H1 (cell line): Measurements from ENCODE around the gene STX4. TPM values are rescaled to one million over a fixed set of nuclear protein-coding genes. Genes with fewer than 3 reads are reported as not detected.

Source experiments
- CTCF ChIA-PET: fragments of 300-600 bp; sonication (Branson Sonifier 250); formaldehyde crosslinking; loops from one replicate; lab custom pipeline; 2021; ENCODE audit not compliant: partially characterized antibody; lab: Charles Lee
- POLR2A ChIA-PET: fragments of 300-600 bp; sonication (Branson Sonifier 250); formaldehyde crosslinking; loops from one replicate; lab custom pipeline; 2021; ENCODE audit warnings: inconsistent platforms; ENCODE audit not compliant: partially characterized antibody; lab: Charles Lee
- DNase-seq, 2 experiments: peaks; one replicate each; pipeline versions ENCODE4 v3.0.0 to v3.0.0-alpha.2; 2010 to 2022; ENCODE audit warnings: low spot score in 2 of 2, low read depth in 1 of 2, mixed read lengths in 1 of 2
- FAIRE-seq: peaks from 2 replicates; lab custom pipeline; 2011; peaks lifted over from hg19 to GRCh38; lab: Jason Lieb, UNC
- H2AFZ ChIP-seq: 2 replicates; pipeline ENCODE4 v1.8.1; 2012; ENCODE audit warnings: low read length, inconsistent platforms
- H2AK5ac ChIP-seq: 2 replicates; pipeline ENCODE4 v1.6.1; 2013; ENCODE audit warnings: low read depth, low read length
- H2BK120ac ChIP-seq: replicated peaks from 2 replicates; pipeline ENCODE3; 2013; ENCODE audit warnings: low read depth, low read length, inconsistent platforms
- H2BK12ac ChIP-seq: 2 replicates; pipeline ENCODE4 v1.6.1; 2013; ENCODE audit warnings: low read depth, low read length
- H2BK15ac ChIP-seq: 2 replicates; pipeline ENCODE4 v1.6.1; 2013; ENCODE audit warnings: low read length
- H2BK20ac ChIP-seq: 2 replicates; pipeline ENCODE4 v1.6.1; 2013; ENCODE audit warnings: low read length
- H2BK5ac ChIP-seq: 2 replicates; pipeline ENCODE4 v1.6.1; 2013; ENCODE audit warnings: low read depth, low read length
- H3K14ac ChIP-seq: 2 replicates; pipeline ENCODE4 v1.6.1; 2013; ENCODE audit warnings: inconsistent platforms; ENCODE audit not compliant: insufficient read length
- H3K18ac ChIP-seq: 2 replicates; pipeline ENCODE4 v1.6.1; 2013; ENCODE audit warnings: low read length; ENCODE audit errors: extremely low read depth
- H3K23ac ChIP-seq: 2 replicates; pipeline ENCODE4 v1.6.1; 2013; ENCODE audit warnings: inconsistent platforms; ENCODE audit not compliant: insufficient read length
- H3K23me2 ChIP-seq: 2 replicates; pipeline ENCODE4 v1.6.1; 2013; ENCODE audit warnings: low read depth, low read length
- H3K27ac ChIP-seq: 2 replicates; pipeline ENCODE4 v1.6.1; 2011; ENCODE audit warnings: low read depth, low read length, inconsistent platforms
- H3K27me3 ChIP-seq, 4 experiments: replicated peaks in 1 of 4; 1 replicate in 1 of 4; 2 replicates in 3 of 4; pipeline versions ENCODE4 v1.6.1 to v1.8.1; 2011 to 2013; ENCODE audit warnings: low read length in 3 of 4, mild to moderate bottlenecking in 3 of 4, inconsistent platforms in 2 of 4, mixed read lengths in 2 of 4, moderate library complexity in 1 of 4; ENCODE audit not compliant: control insufficient read depth in 3 of 4, insufficient read depth in 3 of 4; ENCODE audit errors: extremely low read depth in 1 of 4
- H3K36me3 ChIP-seq, 4 experiments: 2 replicates each; pipeline versions ENCODE4 v1.6.1 to v1.8.1; 2011 to 2013; ENCODE audit warnings: mild to moderate bottlenecking in 4 of 4, low read length in 3 of 4, moderate library complexity in 2 of 4, control low read depth in 1 of 4, inconsistent platforms in 1 of 4; ENCODE audit not compliant: insufficient read depth in 4 of 4, control insufficient read depth in 2 of 4
- H3K4ac ChIP-seq: replicated peaks from 2 replicates; pipeline ENCODE3; 2013; ENCODE audit warnings: low read length, low read depth, mixed read lengths, inconsistent platforms; ENCODE audit not compliant: insufficient read length
- H3K4me1 ChIP-seq, 4 experiments: replicated peaks in 1 of 4; 1 replicate in 1 of 4; 2 replicates in 3 of 4; pipeline versions ENCODE4 v1.6.1 to v1.8.1; 2011 to 2013; ENCODE audit warnings: low read length in 3 of 4, inconsistent platforms in 2 of 4, mixed read lengths in 1 of 4; ENCODE audit not compliant: insufficient read depth in 4 of 4, control insufficient read depth in 3 of 4
- H3K4me2 ChIP-seq, 2 experiments: 2 replicates each; pipeline versions ENCODE4 v1.6.1 to v1.8.1; 2011 to 2013; ENCODE audit warnings: low read depth in 2 of 2, low read length in 2 of 2, control low read depth in 1 of 2, inconsistent platforms in 1 of 2, mild to moderate bottlenecking in 1 of 2; ENCODE audit not compliant: insufficient read depth in 1 of 2
- H3K4me3 ChIP-seq, 4 experiments: fragments of 200-600, 300-600 bp in 1 of 4; sonication (generic), shearing (Covaris generic), sonication (Bioruptor Twin) in 1 of 4; 2 replicates each; pipeline versions ENCODE4 v1.5.1 to v1.8.1; 2011 to 2016; ENCODE audit warnings: low read length in 4 of 4, low read depth in 3 of 4, control low read depth in 2 of 4, inconsistent platforms in 2 of 4, mild to moderate bottlenecking in 2 of 4, mixed read lengths in 1 of 4, moderate library complexity in 1 of 4; ENCODE audit not compliant: insufficient read depth in 2 of 4; ENCODE audit errors: extremely low read depth in 1 of 4
- H3K56ac ChIP-seq: replicated peaks from 2 replicates; pipeline ENCODE3; 2013; ENCODE audit warnings: low read depth, mild to moderate bottlenecking, mixed read lengths, low read length, inconsistent platforms; ENCODE audit not compliant: insufficient read length
- H3K79me1 ChIP-seq: 2 replicates; pipeline ENCODE4 v1.6.1; 2013; ENCODE audit warnings: low read depth, low read length, control low read depth
- H3K79me2 ChIP-seq, 2 experiments: 2 replicates each; pipeline versions ENCODE4 v1.6.1 to v1.8.1; 2012 to 2013; ENCODE audit warnings: low read length in 2 of 2, mild to moderate bottlenecking in 2 of 2, inconsistent platforms in 1 of 2; ENCODE audit not compliant: insufficient read depth in 2 of 2, control insufficient read depth in 1 of 2
- H3K9ac ChIP-seq, 4 experiments: replicated peaks in 1 of 4; 1 replicate in 1 of 4; 2 replicates in 3 of 4; pipeline versions ENCODE4 v1.6.1 to v1.8.1; 2011 to 2013; ENCODE audit warnings: low read depth in 3 of 4, low read length in 3 of 4, control low read depth in 2 of 4, mild to moderate bottlenecking in 2 of 4, moderate library complexity in 2 of 4, inconsistent platforms in 1 of 4; ENCODE audit errors: extremely low read depth in 1 of 4
- H3K9me3 ChIP-seq, 2 experiments: 2 replicates each; pipeline versions ENCODE4 v1.6.1 to v1.8.1; 2012 to 2013; ENCODE audit warnings: mild to moderate bottlenecking in 2 of 2, moderate library complexity in 2 of 2, control low read depth in 1 of 2, inconsistent platforms in 1 of 2, low read depth in 1 of 2, low read length in 1 of 2, mixed read lengths in 1 of 2; ENCODE audit not compliant: insufficient read depth in 2 of 2
- H4K20me1 ChIP-seq, 2 experiments: replicated peaks in 1 of 2; 2 replicates each; pipeline versions ENCODE3 to v1.8.1; 2011 to 2013; ENCODE audit warnings: inconsistent platforms in 2 of 2, low read length in 2 of 2, mild to moderate bottlenecking in 1 of 2; ENCODE audit not compliant: insufficient read depth in 2 of 2, control insufficient read depth in 1 of 2
- H4K5ac ChIP-seq: 2 replicates; pipeline ENCODE4 v1.6.1; 2013; ENCODE audit warnings: low read length, low read depth, mixed read lengths, inconsistent platforms; ENCODE audit not compliant: insufficient read length
- H4K8ac ChIP-seq: 2 replicates; pipeline ENCODE4 v1.8.0; 2013; ENCODE audit warnings: mild to moderate bottlenecking, moderate library complexity, low read length, inconsistent platforms; ENCODE audit not compliant: insufficient read depth; ENCODE audit errors: extremely low read depth
- H4K91ac ChIP-seq: replicated peaks from 2 replicates; pipeline ENCODE3; 2013; ENCODE audit warnings: low read length, mixed read lengths, inconsistent platforms; ENCODE audit not compliant: insufficient read length
- CREB1 ChIP-seq: IDR thresholded peaks from 2 replicates; pipeline ENCODE4 v1.6.1; 2012; ENCODE audit warnings: inconsistent platforms
- EP300 ChIP-seq, 2 experiments: IDR thresholded peaks; 1 replicate in 1 of 2; 2 replicates in 1 of 2; pipeline ENCODE4 v1.6.1; 2011 to 2012; ENCODE audit warnings: low read depth in 2 of 2, low read length in 2 of 2, mild to moderate bottlenecking in 2 of 2, borderline replicate concordance in 1 of 2, inconsistent platforms in 1 of 2, moderate library complexity in 1 of 2
- GABPA ChIP-seq: IDR thresholded peaks from 2 replicates; pipeline ENCODE4 v1.6.1; 2011; ENCODE audit warnings: mild to moderate bottlenecking, low read length, moderate library complexity, borderline replicate concordance; ENCODE audit not compliant: insufficient read depth
- HDAC2 ChIP-seq, 2 experiments: fragments of 300-600 bp in 1 of 2; sonication (generic) in 1 of 2; IDR thresholded peaks; 2 replicates each; pipeline ENCODE4 v1.6.1; 2011 to 2012; ENCODE audit warnings: low read depth in 2 of 2, low read length in 2 of 2, mild to moderate bottlenecking in 2 of 2, moderate library complexity in 2 of 2, borderline replicate concordance in 1 of 2, inconsistent platforms in 1 of 2
- POLR2A ChIP-seq, 2 experiments: IDR thresholded peaks; 1 replicate in 1 of 2; 2 replicates in 1 of 2; pipeline ENCODE4 v1.6.1; 2011; ENCODE audit warnings: low read depth in 2 of 2, low read length in 2 of 2, mild to moderate bottlenecking in 2 of 2; ENCODE audit errors: control extremely low read depth in 1 of 2
- POU5F1 ChIP-seq: IDR thresholded peaks from 2 replicates; pipeline ENCODE4 v1.6.1; 2011; ENCODE audit warnings: low read depth, mild to moderate bottlenecking, low read length, moderate library complexity
- ZNF274 ChIP-seq: IDR thresholded peaks from 2 replicates; pipeline ENCODE4 v1.7.0; 2012; ENCODE audit warnings: low read length, borderline replicate concordance; ENCODE audit errors: extremely low read depth
- WGBS, 2 experiments: shearing (Covaris generic) in 1 of 2; methylation state at CpG; one replicate each; pipeline versions ENCODE4 v1.1.6 to v1.1.7; 2013 to 2015; ENCODE audit warnings: low lambda C conversion rate in 2 of 2, mixed read lengths in 2 of 2, inconsistent platforms in 1 of 2, low coverage in 1 of 2, missing lambda C conversion rate in 1 of 2; ENCODE audit not compliant: insufficient replicate concordance in 2 of 2, insufficient coverage in 1 of 2, insufficient read length in 1 of 2; ENCODE audit errors: extremely low coverage in 1 of 2, missing lambda C conversion rate in 1 of 2; 5-methylcytosine and 5-hydroxymethylcytosine counted together
- polyA plus RNA-seq, 7 experiments: library from polyadenylated mRNA; depleted of rRNA in 3 of 7; stranded (reverse) in 5 of 7; unstranded in 2 of 7; fragments of >200 nt in 5 of 7; fragments of 200-250 nt in 2 of 7; gene quantifications; 1 replicate in 5 of 7; 2 replicates in 1 of 7; 4 replicates in 1 of 7; pipeline versions ENCODE4 v1.2.1 to v1.2.3, GENCODE V29; 2011 to 2013; ENCODE audit warnings: missing spikeins in 2 of 7, mixed read lengths in 2 of 7
- total RNA-seq: library from RNA; stranded (reverse); fragmentation: NEBNext Ultra II Directional; extraction: Animal tissue kit (Norgen Biotek cat#: 25700); gene quantifications from 2 replicates; pipeline ENCODE4 v1.2.1, GENCODE V29; 2021
- TF ChIP-seq, protein P1 (sequence below), 3 experiments: IDR thresholded peaks; 1 replicate in 2 of 3; 2 replicates in 1 of 3; pipeline versions ENCODE4 v1.5.1 to v1.6.1; 2011; ENCODE audit warnings: low read length in 3 of 3, mild to moderate bottlenecking in 3 of 3, inconsistent platforms in 2 of 3, low read depth in 1 of 3, moderate library complexity in 1 of 3; ENCODE audit not compliant: insufficient read depth in 1 of 3; ENCODE audit errors: control extremely low read depth in 1 of 3

The STX4 gene
- total and polyA plus RNA-seq, 2 of the 8 experiments (the other 6 are each of a cell fraction or from before 2014, with no cell fraction given) = 25.8 to 32.3 TPM

DNA sequence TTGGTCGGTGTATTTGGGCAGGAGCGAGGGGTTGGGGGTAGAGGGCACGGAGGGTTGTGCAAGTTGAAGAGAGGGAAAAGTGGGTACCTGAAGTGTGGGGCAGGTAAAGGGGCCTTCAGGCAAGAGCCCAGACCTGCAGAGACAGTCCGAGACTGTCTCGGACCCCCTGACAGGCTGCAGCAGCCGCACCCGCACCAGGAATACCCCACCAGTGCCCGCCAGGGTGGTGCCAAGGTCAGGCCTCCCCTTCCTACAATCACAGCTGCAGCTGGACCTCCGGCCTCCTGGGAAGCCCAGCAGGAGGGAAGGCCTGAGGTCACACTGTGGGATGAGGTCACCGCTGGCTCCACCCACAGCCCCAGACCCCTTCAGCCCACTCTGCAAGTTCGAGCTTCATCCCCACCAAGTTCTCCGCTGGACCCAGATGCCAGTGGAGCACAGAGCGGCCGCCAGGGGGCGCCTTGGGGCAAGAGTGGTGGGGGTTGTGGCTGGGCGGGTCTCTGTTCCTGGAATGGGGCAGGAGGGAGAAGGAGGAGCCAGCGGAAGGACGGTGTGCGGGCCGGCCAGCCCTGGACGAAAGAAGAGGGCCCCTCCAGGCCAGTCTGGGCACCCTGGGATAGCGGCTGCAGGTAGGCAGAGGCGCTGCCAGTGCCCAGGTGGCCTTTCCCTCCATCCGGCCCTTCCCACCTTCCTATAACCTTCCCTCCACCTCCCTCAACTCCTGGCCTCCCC is 48.5 kb upstream of the STX4 start, which contains the start of gene HSD3B7:
HSD3B7 (plus strand) TSS at position 539 of the 732 bp plus-strand sequence. CDS start 452 bp downstream, outside the sequence.
- Histone ChIP-seq H3K36me3 (peaks cover 8 to 23% (median 15%) of the 10 kb centered on the region in 4 experiments; a peak in 6 of 8 replicates), H3K27me3 (no peaks in the 10 kb centered on the region), H3K27ac (no peak within 1 kb of the TSS), H2BK20ac (no peak within 1 kb of the TSS), H4K91ac (no peak within 1 kb of the TSS), H3K79me2 (no peaks in the 10 kb centered on the region), H3K9me3 (no peaks in the 10 kb centered on the region), H3K79me1 (no peaks in the 10 kb centered on the region), H3K4me3 (peak within 1 kb of the TSS in 3 of 4 experiments; percentile 20 to 50 (median 40); a peak in 5 of 8 replicates), H2BK5ac (peak within 1 kb of the TSS; percentile 78; the same call in 1 of the 2 replicates), H3K4me2 (peak within 1 kb of the TSS; percentile 17 to 71; a peak in 3 of 4 replicates), H3K56ac (peak within 1 kb of the TSS; percentile 26), H3K18ac (peak within 1 kb of the TSS; percentile 38), H3K4ac (no peak within 1 kb of the TSS), H2AK5ac (no peak within 1 kb of the TSS), H3K4me1 (peaks cover 0 to 5% (median 2%) of the 10 kb centered on the region in 4 experiments; a peak in 4 of 7 replicates), H3K14ac (no peak within 1 kb of the TSS), H4K20me1 (peaks cover 0 to 14% of the 10 kb centered on the region in 2 experiments), H4K5ac (no peak within 1 kb of the TSS), H3K9ac (peak within 1 kb of the TSS in 2 of 4 experiments; percentile 10 to 20; a peak in 1 of 7 replicates), H2BK15ac (peak within 1 kb of the TSS; percentile 93; the same call in 1 of the 2 replicates), H2BK120ac (no peak within 1 kb of the TSS), H4K8ac (peak within 1 kb of the TSS; percentile 78; the same call in 1 of the 2 replicates), H3K23ac (no peak within 1 kb of the TSS), H3K23me2 (peaks cover 3% of the 10 kb centered on the region; the same call in 1 of the 2 replicates), H2BK12ac (no peak within 1 kb of the TSS; the same call in 1 of the 2 replicates), H2AFZ (no peak within 1 kb of the TSS)
- DNase-seq (peak; percentile 74 to 100), FAIRE-seq (no peak)
- 54% methylated on average over 15 of the region's 24 CpGs; no CpG with 5 or more reads in 1 of the 2 experiments for WGBS, 2 experiments
- POLR2A ChIA-PET = interaction anchor here (0.6 to 5.9 kb wide), 35 partner anchors 8 to 458 kb away, joined by 3 to 45 read pairs (median 4); partner anchors contain the start of genes KAT8, STX4, VKORC1 and ZNF646
- CTCF ChIA-PET = interaction anchor here (0.6 to 5.5 kb wide), 47 partner anchors 9 to 1297 kb away, joined by 3 to 39 read pairs (median 5); partner anchors contain the start of genes KAT8, PRSS8, STX4 and ZNF646
- TF ChIP-seq HDAC2 (IDR thresholded peaks at IDR 0.05; ENCODE audit: borderline replicate concordance in 1 of 2, low read depth in 2 of 2, low read length in 2 of 2) (no peak), CREB1 (peak; percentile 61), EP300 (IDR thresholded peaks at IDR 0.05; ENCODE audit: borderline replicate concordance in 1 of 2, low read depth in 2 of 2, low read length in 2 of 2) (no peak), ZNF274 (no peak), GABPA (no peak), POU5F1 (no peak), POLR2A (IDR thresholded peaks at IDR 0.05; ENCODE audit: control extremely low read depth in 1 of 2, low read depth in 2 of 2, low read length in 2 of 2) (peak in 1 of 2 experiments; percentile 60; a peak in 2 of 3 replicates)
- TF ChIP-seq, protein P1, sequence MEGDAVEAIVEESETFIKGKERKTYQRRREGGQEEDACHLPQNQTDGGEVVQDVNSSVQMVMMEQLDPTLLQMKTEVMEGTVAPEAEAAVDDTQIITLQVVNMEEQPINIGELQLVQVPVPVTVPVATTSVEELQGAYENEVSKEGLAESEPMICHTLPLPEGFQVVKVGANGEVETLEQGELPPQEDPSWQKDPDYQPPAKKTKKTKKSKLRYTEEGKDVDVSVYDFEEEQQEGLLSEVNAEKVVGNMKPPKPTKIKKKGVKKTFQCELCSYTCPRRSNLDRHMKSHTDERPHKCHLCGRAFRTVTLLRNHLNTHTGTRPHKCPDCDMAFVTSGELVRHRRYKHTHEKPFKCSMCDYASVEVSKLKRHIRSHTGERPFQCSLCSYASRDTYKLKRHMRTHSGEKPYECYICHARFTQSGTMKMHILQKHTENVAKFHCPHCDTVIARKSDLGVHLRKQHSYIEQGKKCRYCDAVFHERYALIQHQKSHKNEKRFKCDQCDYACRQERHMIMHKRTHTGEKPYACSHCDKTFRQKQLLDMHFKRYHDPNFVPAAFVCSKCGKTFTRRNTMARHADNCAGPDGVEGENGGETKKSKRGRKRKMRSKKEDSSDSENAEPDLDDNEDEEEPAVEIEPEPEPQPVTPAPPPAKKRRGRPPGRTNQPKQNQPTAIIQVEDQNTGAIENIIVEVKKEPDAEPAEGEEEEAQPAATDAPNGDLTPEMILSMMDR (IDR thresholded peaks at IDR 0.05; ENCODE audit: control extremely low read depth in 1 of 3, insufficient read depth in 1 of 3, low read depth in 1 of 3, low read length in 3 of 3) = peak; percentile 88 to 96 (median 94)
